ENCODE measurements around the gene IFNAR2. TPM values are rescaled to one million over a fixed set of nuclear protein-coding genes. Genes with fewer than 3 reads are reported as not detected.

The IFNAR2 gene
- polyA plus RNA-seq, 1 experiment: 10.3 TPM

DNA sequence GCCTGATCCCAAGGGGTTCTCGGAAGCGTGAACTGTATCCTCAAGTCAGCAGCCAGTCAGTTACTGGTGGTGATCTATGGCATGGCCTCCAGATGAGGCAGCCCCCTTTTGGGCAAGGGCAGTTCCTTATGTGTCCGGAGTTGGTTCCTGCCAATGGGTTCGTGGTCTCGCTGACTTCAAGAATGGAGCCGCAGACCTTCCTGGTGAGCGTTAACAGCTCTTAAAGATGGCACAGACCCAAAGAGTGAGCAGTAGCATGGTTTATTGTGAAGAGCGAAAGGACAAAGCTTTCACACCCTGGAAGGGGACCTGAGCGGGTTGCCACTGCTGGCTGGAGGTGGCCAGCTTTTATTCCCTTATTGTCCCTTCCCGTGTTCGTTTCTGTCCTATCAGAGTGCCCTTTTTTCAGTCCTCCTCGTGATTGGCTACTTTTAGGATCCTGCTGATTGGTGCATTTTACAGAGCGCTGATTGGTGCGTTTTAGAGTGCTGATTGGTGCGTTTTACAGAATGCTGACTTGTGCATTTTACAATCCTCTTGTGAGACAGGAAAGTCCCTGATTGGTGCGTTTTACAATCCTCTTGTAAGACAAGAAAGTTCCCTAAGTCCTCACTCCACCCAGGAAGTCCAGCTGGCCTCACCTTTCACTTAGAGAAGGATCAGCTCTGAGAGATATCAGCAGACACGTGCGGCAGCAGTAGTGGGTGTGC, 27.5 kb downstream of the IFNAR2 start:
- ChIA-PET POLR2A (no interaction called here), CTCF (no interaction called here)
- H3K27me3 ChIP-seq (ENCODE audit: control insufficient read depth, insufficient read depth, low read length): no peaks in the 10 kb centered on the region
- peaks cover 7% of the 10 kb centered on the region for H3K36me3 ChIP-seq (ENCODE audit: control insufficient read depth, insufficient read depth, low read length)
- DNase-seq (ENCODE audit: low read depth): no peak
- TF ChIP-seq, protein P1, sequence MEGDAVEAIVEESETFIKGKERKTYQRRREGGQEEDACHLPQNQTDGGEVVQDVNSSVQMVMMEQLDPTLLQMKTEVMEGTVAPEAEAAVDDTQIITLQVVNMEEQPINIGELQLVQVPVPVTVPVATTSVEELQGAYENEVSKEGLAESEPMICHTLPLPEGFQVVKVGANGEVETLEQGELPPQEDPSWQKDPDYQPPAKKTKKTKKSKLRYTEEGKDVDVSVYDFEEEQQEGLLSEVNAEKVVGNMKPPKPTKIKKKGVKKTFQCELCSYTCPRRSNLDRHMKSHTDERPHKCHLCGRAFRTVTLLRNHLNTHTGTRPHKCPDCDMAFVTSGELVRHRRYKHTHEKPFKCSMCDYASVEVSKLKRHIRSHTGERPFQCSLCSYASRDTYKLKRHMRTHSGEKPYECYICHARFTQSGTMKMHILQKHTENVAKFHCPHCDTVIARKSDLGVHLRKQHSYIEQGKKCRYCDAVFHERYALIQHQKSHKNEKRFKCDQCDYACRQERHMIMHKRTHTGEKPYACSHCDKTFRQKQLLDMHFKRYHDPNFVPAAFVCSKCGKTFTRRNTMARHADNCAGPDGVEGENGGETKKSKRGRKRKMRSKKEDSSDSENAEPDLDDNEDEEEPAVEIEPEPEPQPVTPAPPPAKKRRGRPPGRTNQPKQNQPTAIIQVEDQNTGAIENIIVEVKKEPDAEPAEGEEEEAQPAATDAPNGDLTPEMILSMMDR (IDR thresholded peaks at IDR 0.05; ENCODE audit: insufficient read depth, low read depth, low read length): no peak
- H3K4me3 ChIP-seq (ENCODE audit: low read depth, low read length): no peak overlapping the region

DNA sequence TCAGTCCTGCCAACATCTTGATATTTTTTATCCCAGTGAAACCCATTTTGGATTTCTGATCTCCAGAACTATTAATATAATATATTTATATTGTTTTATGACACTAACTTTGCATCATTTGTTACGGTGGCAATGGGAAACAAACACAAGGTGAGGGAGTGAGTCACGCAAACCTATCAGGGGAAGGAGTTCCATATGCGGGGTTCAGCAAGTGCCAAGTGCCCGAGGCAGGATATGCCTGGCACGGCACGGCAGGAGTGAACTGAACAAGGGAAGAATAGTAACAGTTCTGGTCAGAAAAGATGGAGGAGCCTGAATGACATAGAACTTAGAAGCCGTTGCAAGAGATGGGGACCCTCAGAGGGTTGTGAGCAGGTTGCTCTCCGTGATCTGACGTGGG, 28.7 kb downstream of the IFNAR2 start:
- ChIA-PET CTCF (no interaction called here), POLR2A (no interaction called here)
- H3K4me3 ChIP-seq (ENCODE audit: low read depth, low read length): no peak overlapping the region
- DNase-seq (ENCODE audit: low read depth): no peak
- H3K36me3 ChIP-seq (ENCODE audit: control insufficient read depth, insufficient read depth, low read length): peaks cover 6% of the 10 kb centered on the region
- no peaks in the 10 kb centered on the region for H3K27me3 ChIP-seq (ENCODE audit: control insufficient read depth, insufficient read depth, low read length)
- TF ChIP-seq, protein P1 (IDR thresholded peaks at IDR 0.05; ENCODE audit: insufficient read depth, low read depth, low read length): no peak

DNA sequence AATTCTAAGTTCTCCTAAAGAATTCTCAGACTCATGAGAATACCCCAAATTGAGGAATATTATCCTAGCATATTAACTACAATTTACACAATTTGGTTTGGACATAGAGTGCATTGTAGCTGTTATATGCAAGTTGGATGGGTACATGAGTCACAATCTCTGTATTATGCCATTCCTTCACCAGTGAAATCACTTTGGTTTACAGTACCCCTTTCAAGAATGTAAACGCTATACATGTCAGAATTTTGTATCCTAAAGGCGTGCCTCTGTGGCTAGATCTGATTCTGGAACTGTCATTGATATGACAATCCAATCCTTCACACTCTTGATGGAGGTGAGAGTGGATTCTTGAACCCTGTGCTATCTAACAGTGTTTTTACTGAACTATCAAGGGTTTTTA, 29.7 kb downstream of the IFNAR2 start:
- Histone ChIP-seq H3K36me3 (ENCODE audit: control insufficient read depth, insufficient read depth, low read length) (peaks cover 6% of the 10 kb centered on the region), H3K27me3 (ENCODE audit: control insufficient read depth, insufficient read depth, low read length) (no peaks in the 10 kb centered on the region), H3K4me3 (ENCODE audit: low read depth, low read length) (no peak overlapping the region)
- TF ChIP-seq, protein P1 (IDR thresholded peaks at IDR 0.05; ENCODE audit: insufficient read depth, low read depth, low read length): no peak
- no peak for DNase-seq (ENCODE audit: low read depth)
- ChIA-PET POLR2A (no interaction called here), CTCF (interaction anchor here (0.5 kb wide), 1 partner anchor 111 kb away, joined by 3 read pairs; no protein-coding TSS in a partner anchor)

DNA sequence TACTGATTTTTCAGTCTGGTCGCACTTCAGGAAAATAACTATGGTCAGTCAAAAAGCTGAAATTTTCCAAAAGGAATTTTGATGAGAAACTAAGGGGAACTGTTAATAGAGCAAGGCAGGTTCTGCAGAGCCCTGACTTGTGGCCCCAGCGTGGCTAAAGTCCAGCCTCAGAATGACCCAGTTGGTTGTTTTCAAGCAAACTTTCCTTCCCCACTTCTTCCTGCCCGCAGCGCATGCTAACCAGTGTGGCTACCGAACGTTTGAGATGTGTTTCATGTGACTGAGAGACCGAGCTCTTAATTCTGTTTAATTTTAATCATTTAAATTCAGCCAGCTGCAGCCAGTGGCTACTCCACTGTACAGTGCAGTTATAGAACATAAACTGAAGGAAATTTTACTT, 30.3 kb downstream of the IFNAR2 start:
- Histone ChIP-seq H3K36me3 (ENCODE audit: control insufficient read depth, insufficient read depth, low read length) (peaks cover 6% of the 10 kb centered on the region), H3K4me3 (ENCODE audit: low read depth, low read length) (no peak overlapping the region), H3K27me3 (ENCODE audit: control insufficient read depth, insufficient read depth, low read length) (no peaks in the 10 kb centered on the region)
- CTCF ChIA-PET: no interaction called here
- POLR2A ChIA-PET: no interaction called here
- TF ChIP-seq, protein P1 (IDR thresholded peaks at IDR 0.05; ENCODE audit: insufficient read depth, low read depth, low read length): no peak
- no peak for DNase-seq (ENCODE audit: low read depth)

DNA sequence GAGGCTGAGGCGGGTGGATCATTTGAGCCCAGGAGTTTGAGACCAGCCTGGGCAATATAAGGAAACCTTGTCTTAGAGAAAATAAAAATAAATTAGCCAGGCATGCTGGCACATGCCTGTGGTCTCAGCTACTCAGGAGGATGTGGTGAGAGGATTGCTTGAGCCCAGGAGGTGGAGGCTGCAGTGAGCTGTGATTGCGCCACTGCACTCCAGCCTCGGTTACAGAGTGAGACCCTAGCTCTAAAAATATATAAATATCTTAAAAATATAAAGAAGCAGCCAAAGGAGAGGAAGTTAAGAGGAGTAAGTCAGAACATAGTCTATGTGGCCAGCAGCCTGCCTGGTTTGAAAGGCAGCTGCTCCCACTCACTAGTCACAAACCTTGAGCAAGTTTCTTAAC, 31.9 kb downstream of the IFNAR2 start:
- ChIA-PET POLR2A (interaction anchor here (0.6 kb wide), 1 partner anchor 135 kb away, joined by 3 read pairs; no protein-coding TSS in a partner anchor), CTCF (interaction anchor here (0.7 to 1.4 kb wide), 3 partner anchors 18 to 184 kb away, joined by 3 to 7 read pairs (median 4); no protein-coding TSS in a partner anchor)
- peak; percentile 19 for DNase-seq (ENCODE audit: low read depth)
- Histone ChIP-seq H3K4me3 (ENCODE audit: low read depth, low read length) (no peak overlapping the region), H3K36me3 (ENCODE audit: control insufficient read depth, insufficient read depth, low read length) (peaks cover 6% of the 10 kb centered on the region), H3K27me3 (ENCODE audit: control insufficient read depth, insufficient read depth, low read length) (no peaks in the 10 kb centered on the region)
- TF ChIP-seq, protein P1 (IDR thresholded peaks at IDR 0.05; ENCODE audit: insufficient read depth, low read depth, low read length): no peak
